ENCODE results near the gene LRRC73.
"Not testable (repeated sequence)": the region's sequence is repeated elsewhere in the genome, so short reads cannot be mapped to it uniquely, and the experiment has no call there.

Gene LRRC73, protein sequence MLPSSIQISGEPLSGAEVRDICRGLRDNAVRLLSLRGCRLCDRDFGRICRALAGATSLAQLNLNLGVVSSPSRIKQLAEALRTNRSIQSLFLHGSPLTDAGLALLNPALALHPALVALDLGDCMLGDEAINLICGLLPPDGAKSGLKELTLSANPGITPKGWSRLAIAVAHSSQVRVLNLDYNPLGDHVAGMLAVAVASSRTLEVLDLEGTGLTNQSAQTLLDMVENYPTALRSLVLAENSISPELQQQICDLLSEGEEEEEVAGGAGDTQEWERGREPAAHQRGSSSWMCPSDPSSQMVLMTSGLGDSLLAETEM

GRCh38 chr6:43509984-43510826 is at the start of gene LRRC73:
Gene LRRC73, minus strand, starts transcription at chr6:43510346. Its CDS starts 561 bp downstream, at chr6:43509785.
- DNase-seq (ENCODE audit: low spot score) = peak; percentile 89
- in situ Hi-C loops (cut with MboI; ENCODE audit: low sequenced_read_pairs, unreplicated experiment) = loop anchor here (10.0 kb wide), 1 partner anchor 115 kb away; no protein-coding TSS in a partner anchor

DNA sequence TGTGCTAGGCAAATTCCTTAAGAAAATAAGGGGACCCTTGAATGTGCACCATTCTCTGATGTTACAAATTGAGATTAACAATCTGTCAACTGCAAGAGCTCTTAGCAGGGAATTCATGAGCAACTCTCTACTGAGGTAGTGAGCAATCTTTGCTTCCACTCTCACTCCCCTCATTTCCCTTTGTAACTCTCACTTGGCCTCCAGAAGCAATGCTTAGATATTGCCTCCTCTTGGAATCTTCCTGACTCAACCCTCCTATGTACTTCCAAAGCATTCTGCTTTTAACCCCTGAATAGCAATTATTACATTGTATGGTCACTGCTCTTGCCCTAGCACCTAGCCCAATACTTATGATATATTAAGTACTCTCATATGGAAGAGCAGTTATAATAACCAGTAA is 49.2 kb upstream of the LRRC73 start:
- in situ Hi-C loops (cut with MboI; ENCODE audit: low sequenced_read_pairs, unreplicated experiment) = no loop called here
- TF ChIP-seq, protein P1, sequence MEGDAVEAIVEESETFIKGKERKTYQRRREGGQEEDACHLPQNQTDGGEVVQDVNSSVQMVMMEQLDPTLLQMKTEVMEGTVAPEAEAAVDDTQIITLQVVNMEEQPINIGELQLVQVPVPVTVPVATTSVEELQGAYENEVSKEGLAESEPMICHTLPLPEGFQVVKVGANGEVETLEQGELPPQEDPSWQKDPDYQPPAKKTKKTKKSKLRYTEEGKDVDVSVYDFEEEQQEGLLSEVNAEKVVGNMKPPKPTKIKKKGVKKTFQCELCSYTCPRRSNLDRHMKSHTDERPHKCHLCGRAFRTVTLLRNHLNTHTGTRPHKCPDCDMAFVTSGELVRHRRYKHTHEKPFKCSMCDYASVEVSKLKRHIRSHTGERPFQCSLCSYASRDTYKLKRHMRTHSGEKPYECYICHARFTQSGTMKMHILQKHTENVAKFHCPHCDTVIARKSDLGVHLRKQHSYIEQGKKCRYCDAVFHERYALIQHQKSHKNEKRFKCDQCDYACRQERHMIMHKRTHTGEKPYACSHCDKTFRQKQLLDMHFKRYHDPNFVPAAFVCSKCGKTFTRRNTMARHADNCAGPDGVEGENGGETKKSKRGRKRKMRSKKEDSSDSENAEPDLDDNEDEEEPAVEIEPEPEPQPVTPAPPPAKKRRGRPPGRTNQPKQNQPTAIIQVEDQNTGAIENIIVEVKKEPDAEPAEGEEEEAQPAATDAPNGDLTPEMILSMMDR (IDR thresholded peaks at IDR 0.05; ENCODE audit: borderline replicate concordance, control extremely low read depth, extremely low read depth, insufficient read depth, missing control alignments) = no peak
- no peak for DNase-seq (ENCODE audit: low spot score)

More at GRCh38 chr6:43509984-43510826, at the start of gene LRRC73:
- TF ChIP-seq, protein P1 (IDR thresholded peaks at IDR 0.05; ENCODE audit: borderline replicate concordance, control extremely low read depth, extremely low read depth, insufficient read depth, missing control alignments) = no peak

DNA sequence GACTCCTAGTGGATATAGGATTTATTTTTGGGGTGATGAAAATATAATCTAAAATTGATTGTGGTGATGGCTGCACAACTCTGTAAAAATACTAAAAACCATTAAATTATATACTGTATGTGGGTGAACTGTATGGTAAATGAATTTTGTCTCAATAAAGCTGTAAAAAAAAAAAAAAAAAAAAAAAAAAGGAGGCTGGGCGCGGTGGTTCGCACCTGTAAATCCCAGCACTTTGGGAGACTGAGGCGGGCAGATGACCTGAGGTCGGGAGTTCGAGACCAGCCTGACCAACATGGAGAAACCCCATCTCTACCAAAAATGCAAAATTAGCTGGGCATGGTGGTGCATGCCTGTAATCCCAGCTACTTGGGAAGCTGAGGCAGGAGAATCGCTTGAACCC is 47.5 kb upstream of the LRRC73 start:
- in situ Hi-C loops (cut with MboI; ENCODE audit: low sequenced_read_pairs, unreplicated experiment); DNase-seq (ENCODE audit: low spot score): not testable (repeated sequence)

DNA sequence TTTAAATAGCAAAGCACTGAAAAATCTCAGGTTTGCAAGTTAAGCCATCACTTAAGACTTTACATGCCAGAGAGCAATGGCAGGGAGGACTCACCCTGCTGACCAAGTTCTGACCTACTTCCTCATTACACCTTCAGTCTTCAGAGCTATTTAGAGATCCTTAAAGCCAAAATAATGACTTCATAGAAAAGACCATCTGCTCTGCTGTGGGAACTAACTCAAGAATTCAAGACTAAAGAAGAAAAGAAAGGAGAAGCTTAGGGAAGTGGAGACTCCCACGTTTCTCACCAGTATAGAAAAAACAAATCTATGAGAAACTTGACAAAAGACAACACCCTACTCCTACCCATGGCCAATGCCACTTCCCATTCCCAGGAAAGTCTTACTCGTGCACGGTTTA is 37.1 kb upstream of the LRRC73 start:
- in situ Hi-C loops (cut with MboI; ENCODE audit: low sequenced_read_pairs, unreplicated experiment) = no loop called here
- TF ChIP-seq, protein P1 (IDR thresholded peaks at IDR 0.05; ENCODE audit: borderline replicate concordance, control extremely low read depth, extremely low read depth, insufficient read depth, missing control alignments) = no peak
- peak; percentile 45 for DNase-seq (ENCODE audit: low spot score)

DNA sequence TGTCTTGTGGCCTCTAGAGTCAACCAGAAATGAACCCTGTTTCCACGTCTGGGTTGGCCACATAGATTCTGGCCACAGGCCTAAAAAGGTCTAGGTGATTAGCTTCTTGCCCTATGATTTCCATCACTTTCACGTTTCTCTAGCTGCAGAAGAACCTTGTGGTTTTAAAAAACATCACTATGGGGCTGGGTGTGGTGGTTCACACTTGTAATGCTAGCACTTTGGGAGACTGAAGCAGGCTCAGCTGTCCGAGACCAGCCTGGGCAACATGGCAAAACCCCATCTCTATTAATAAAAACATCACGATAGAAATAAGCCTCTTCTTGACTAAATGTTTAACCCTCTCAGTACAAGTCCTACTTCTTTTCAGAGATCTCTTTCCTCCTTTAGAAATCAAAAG is 34.3 kb upstream of the LRRC73 start:
- TF ChIP-seq, protein P1 (IDR thresholded peaks at IDR 0.05; ENCODE audit: borderline replicate concordance, control extremely low read depth, extremely low read depth, insufficient read depth, missing control alignments) = no peak
- DNase-seq (ENCODE audit: low spot score) = no peak
- in situ Hi-C loops (cut with MboI; ENCODE audit: low sequenced_read_pairs, unreplicated experiment) = no loop called here

- in situ Hi-C loops (cut with MboI; ENCODE audit: low sequenced_read_pairs, unreplicated experiment) = no loop called here
- TF ChIP-seq, protein P1 (IDR thresholded peaks at IDR 0.05; ENCODE audit: borderline replicate concordance, control extremely low read depth, extremely low read depth, insufficient read depth, missing control alignments) = no peak
- DNase-seq (ENCODE audit: low spot score) = peak; percentile 41
Observed at GRCh38 chr6:43541774-43542471, 31.8 kb upstream of the LRRC73 start.

All from GM13976 (cell line).